Measurements from ENCODE around the gene TNFRSF25. TPM values are rescaled to one million over a fixed set of nuclear protein-coding genes. Genes with fewer than 3 reads are reported as not detected.
A peak's percentile ranks its signal among the peaks of the same experiment; 100 is the strongest.

Gene TNFRSF25
- total RNA-seq, 1 experiment from 2014 or later = 19.5 TPM

DNA sequence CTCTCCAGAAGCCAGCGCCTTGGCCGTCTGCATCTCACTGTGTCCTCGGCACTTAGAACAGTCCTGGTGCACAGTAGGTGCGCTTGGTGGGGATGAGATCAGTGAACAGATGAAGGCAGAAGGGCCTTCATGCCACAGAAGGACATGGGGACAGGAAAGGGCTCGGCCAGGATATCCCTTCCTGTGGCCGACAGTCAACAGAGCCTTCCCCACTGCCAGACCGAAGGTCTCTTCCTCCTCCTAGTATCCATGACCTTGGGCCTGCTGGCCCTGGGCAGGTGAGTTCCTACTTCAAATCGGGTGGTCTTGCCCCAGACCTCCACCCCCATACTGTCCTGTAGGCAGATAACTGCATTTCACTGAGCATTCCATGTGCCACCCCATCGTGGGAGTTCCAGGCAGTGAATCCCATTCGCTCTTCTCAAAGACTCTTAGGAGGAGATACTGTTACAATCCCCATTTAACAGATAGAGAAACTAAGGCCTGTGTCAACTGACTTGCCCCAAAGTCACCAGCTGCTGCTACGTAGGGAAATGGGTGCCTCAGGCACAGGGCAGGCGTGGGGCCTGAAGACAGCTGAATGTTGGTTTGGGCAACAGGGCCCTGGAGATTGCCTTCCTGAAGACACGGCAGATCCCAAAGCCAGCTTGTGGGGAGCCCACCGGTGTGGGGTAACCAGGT is 22.0 kb upstream of the TNFRSF25 start:
- Mint-ChIP-seq H3K27ac (no peak overlapping the region), H3K4me3 (no peak overlapping the region), H3K27me3 (ENCODE audit: low read depth) (peaks cover 10% of the 10 kb centered on the region; the same call in 1 of the 2 replicates), H3K9me3 (no peaks in the 10 kb centered on the region), H3K36me3 (no peaks in the 10 kb centered on the region), H3K4me1 (peaks cover 33% of the 10 kb centered on the region)
- TF ChIP-seq NR1H2 (CRISPR knock-in tag; IDR thresholded peaks at IDR 0.05) (no peak), GRHL2 (CRISPR knock-in tag; IDR thresholded peaks at IDR 0.05; ENCODE audit: insufficient replicate concordance, severe bottlenecking) (no peak), NR2C2 (CRISPR knock-in tag; IDR thresholded peaks at IDR 0.05) (no peak), SMAD4 (CRISPR knock-in tag; IDR thresholded peaks at IDR 0.05) (no peak)
- ChIA-PET POLR2A (no interaction called here), CTCF (interaction anchor here (0.9 to 10.3 kb wide), 10 partner anchors 8 to 159 kb away, joined by 3 to 179 read pairs (median 8); partner anchors contain the start of gene TNFRSF25)
- no peak for ATAC-seq
- no peak for DNase-seq (ENCODE audit: low spot score)

DNA sequence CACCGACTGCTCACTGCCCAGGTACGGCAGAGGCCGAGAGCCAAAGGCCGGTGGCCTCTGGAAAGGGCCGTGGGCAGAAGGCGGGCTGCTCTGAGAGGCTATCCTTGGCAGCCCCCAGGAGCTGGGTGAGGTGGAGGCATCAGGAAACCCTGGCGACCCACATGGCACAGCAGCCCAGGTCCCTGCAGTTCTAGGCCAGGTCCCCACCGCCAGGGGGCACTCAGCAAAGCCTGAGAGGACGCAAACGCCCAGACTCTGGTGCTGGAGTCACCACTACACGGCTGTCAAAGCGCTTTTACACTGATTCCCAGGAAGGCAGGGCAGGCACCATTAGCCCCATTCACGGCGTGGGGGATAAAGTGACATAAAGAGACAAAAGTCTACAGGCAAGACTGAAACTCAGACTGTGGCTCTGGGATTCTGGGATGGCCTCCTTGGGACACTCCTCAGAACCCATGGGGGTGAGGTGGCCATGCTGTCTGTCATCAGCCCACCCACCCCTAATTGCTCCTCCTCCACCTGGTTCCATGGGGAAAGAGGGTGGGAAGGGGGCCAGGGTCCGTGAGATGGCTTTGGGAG is 20.5 kb upstream of the TNFRSF25 start:
- POLR2A ChIA-PET = interaction anchor here (0.8 to 1.7 kb wide), 2 partner anchors 12 to 15 kb away, joined by 3 to 10 read pairs; no protein-coding TSS in a partner anchor
- no peak overlapping the region for H3K27ac Mint-ChIP-seq
- TF ChIP-seq, protein P1, sequence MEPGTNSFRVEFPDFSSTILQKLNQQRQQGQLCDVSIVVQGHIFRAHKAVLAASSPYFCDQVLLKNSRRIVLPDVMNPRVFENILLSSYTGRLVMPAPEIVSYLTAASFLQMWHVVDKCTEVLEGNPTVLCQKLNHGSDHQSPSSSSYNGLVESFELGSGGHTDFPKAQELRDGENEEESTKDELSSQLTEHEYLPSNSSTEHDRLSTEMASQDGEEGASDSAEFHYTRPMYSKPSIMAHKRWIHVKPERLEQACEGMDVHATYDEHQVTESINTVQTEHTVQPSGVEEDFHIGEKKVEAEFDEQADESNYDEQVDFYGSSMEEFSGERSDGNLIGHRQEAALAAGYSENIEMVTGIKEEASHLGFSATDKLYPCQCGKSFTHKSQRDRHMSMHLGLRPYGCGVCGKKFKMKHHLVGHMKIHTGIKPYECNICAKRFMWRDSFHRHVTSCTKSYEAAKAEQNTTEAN (CRISPR knock-in tag; IDR thresholded peaks at IDR 0.05) = no peak
- TF ChIP-seq, protein P2, sequence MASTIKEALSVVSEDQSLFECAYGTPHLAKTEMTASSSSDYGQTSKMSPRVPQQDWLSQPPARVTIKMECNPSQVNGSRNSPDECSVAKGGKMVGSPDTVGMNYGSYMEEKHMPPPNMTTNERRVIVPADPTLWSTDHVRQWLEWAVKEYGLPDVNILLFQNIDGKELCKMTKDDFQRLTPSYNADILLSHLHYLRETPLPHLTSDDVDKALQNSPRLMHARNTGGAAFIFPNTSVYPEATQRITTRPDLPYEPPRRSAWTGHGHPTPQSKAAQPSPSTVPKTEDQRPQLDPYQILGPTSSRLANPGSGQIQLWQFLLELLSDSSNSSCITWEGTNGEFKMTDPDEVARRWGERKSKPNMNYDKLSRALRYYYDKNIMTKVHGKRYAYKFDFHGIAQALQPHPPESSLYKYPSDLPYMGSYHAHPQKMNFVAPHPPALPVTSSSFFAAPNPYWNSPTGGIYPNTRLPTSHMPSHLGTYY (CRISPR knock-in tag; IDR thresholded peaks at IDR 0.05) = no peak
- TF ChIP-seq OVOL2 (CRISPR knock-in tag; IDR thresholded peaks at IDR 0.05; ENCODE audit: borderline replicate concordance) = no peak
- no peak for TF ChIP-seq FOXP1 (CRISPR knock-in tag; IDR thresholded peaks at IDR 0.05; ENCODE audit: borderline replicate concordance)
- TF ChIP-seq, protein P3, sequence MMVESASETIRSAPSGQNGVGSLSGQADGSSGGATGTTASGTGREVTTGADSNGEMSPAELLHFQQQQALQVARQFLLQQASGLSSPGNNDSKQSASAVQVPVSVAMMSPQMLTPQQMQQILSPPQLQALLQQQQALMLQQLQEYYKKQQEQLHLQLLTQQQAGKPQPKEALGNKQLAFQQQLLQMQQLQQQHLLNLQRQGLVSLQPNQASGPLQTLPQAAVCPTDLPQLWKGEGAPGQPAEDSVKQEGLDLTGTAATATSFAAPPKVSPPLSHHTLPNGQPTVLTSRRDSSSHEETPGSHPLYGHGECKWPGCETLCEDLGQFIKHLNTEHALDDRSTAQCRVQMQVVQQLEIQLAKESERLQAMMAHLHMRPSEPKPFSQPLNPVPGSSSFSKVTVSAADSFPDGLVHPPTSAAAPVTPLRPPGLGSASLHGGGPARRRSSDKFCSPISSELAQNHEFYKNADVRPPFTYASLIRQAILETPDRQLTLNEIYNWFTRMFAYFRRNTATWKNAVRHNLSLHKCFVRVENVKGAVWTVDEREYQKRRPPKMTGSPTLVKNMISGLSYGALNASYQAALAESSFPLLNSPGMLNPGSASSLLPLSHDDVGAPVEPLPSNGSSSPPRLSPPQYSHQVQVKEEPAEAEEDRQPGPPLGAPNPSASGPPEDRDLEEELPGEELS (CRISPR knock-in tag; IDR thresholded peaks at IDR 0.05) = no peak
- TF ChIP-seq, protein P4, sequence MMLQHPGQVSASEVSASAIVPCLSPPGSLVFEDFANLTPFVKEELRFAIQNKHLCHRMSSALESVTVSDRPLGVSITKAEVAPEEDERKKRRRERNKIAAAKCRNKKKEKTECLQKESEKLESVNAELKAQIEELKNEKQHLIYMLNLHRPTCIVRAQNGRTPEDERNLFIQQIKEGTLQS (CRISPR knock-in tag; conservative IDR thresholded peaks at IDR 0.05) = no peak
- TF ChIP-seq ZNF416 (CRISPR knock-in tag; IDR thresholded peaks at IDR 0.05) = no peak
- TF ChIP-seq ETV6 (CRISPR knock-in tag; IDR thresholded peaks at IDR 0.05) = peak; percentile 82; the same call in 1 of the 2 replicates
- TF ChIP-seq, protein P5, sequence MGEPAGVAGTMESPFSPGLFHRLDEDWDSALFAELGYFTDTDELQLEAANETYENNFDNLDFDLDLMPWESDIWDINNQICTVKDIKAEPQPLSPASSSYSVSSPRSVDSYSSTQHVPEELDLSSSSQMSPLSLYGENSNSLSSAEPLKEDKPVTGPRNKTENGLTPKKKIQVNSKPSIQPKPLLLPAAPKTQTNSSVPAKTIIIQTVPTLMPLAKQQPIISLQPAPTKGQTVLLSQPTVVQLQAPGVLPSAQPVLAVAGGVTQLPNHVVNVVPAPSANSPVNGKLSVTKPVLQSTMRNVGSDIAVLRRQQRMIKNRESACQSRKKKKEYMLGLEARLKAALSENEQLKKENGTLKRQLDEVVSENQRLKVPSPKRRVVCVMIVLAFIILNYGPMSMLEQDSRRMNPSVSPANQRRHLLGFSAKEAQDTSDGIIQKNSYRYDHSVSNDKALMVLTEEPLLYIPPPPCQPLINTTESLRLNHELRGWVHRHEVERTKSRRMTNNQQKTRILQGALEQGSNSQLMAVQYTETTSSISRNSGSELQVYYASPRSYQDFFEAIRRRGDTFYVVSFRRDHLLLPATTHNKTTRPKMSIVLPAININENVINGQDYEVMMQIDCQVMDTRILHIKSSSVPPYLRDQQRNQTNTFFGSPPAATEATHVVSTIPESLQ (CRISPR knock-in tag; IDR thresholded peaks at IDR 0.05) = no peak
- TF ChIP-seq NFATC4 (CRISPR knock-in tag; IDR thresholded peaks at IDR 0.05) = no peak
- TF ChIP-seq CBFB (CRISPR knock-in tag; IDR thresholded peaks at IDR 0.05; ENCODE audit: low read depth) = no peak
- no peak for TF ChIP-seq SMAD4 (CRISPR knock-in tag; IDR thresholded peaks at IDR 0.05)
- TF ChIP-seq, protein P6, sequence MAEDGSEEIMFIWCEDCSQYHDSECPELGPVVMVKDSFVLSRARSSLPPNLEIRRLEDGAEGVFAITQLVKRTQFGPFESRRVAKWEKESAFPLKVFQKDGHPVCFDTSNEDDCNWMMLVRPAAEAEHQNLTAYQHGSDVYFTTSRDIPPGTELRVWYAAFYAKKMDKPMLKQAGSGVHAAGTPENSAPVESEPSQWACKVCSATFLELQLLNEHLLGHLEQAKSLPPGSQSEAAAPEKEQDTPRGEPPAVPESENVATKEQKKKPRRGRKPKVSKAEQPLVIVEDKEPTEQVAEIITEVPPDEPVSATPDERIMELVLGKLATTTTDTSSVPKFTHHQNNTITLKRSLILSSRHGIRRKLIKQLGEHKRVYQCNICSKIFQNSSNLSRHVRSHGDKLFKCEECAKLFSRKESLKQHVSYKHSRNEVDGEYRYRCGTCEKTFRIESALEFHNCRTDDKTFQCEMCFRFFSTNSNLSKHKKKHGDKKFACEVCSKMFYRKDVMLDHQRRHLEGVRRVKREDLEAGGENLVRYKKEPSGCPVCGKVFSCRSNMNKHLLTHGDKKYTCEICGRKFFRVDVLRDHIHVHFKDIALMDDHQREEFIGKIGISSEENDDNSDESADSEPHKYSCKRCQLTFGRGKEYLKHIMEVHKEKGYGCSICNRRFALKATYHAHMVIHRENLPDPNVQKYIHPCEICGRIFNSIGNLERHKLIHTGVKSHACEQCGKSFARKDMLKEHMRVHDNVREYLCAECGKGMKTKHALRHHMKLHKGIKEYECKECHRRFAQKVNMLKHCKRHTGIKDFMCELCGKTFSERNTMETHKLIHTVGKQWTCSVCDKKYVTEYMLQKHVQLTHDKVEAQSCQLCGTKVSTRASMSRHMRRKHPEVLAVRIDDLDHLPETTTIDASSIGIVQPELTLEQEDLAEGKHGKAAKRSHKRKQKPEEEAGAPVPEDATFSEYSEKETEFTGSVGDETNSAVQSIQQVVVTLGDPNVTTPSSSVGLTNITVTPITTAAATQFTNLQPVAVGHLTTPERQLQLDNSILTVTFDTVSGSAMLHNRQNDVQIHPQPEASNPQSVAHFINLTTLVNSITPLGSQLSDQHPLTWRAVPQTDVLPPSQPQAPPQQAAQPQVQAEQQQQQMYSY (CRISPR knock-in tag; IDR thresholded peaks at IDR 0.05) = 0 out of 2 replicates have a peak, but pooled peaks have one; percentile 45
- TF ChIP-seq ZNF232 (CRISPR knock-in tag; IDR thresholded peaks at IDR 0.05) = no peak
- no peak for TF ChIP-seq CREB1 (CRISPR knock-in tag; IDR thresholded peaks at IDR 0.05)
- TF ChIP-seq, protein P7, sequence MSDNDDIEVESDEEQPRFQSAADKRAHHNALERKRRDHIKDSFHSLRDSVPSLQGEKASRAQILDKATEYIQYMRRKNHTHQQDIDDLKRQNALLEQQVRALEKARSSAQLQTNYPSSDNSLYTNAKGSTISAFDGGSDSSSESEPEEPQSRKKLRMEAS (CRISPR knock-in tag; IDR thresholded peaks at IDR 0.05) = peak; percentile 62; the same call in 1 of the 2 replicates
- no peak for TF ChIP-seq NR2C2 (CRISPR knock-in tag; IDR thresholded peaks at IDR 0.05)
- TF ChIP-seq, protein P8, sequence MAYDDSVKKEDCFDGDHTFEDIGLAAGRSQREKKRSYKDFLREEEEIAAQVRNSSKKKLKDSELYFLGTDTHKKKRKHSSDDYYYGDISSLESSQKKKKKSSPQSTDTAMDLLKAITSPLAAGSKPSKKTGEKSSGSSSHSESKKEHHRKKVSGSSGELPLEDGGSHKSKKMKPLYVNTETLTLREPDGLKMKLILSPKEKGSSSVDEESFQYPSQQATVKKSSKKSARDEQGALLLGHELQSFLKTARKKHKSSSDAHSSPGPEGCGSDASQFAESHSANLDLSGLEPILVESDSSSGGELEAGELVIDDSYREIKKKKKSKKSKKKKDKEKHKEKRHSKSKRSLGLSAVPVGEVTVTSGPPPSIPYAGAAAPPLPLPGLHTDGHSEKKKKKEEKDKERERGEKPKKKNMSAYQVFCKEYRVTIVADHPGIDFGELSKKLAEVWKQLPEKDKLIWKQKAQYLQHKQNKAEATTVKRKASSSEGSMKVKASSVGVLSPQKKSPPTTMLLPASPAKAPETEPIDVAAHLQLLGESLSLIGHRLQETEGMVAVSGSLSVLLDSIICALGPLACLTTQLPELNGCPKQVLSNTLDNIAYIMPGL (CRISPR knock-in tag; IDR thresholded peaks at IDR 0.05) = peak; percentile 62; the same call in 1 of the 2 replicates

More for the DNA sequence above, 20.5 kb upstream of the TNFRSF25 start:
- Mint-ChIP-seq H3K36me3 (no peaks in the 10 kb centered on the region), H3K4me1 (peaks cover 27% of the 10 kb centered on the region), H3K9me3 (no peaks in the 10 kb centered on the region), H3K27me3 (ENCODE audit: low read depth) (peaks cover 7% of the 10 kb centered on the region; the same call in 1 of the 2 replicates), H3K4me3 (peak overlapping the region; percentile 71)
- DNase-seq (ENCODE audit: low spot score) = peak; percentile 96
- ATAC-seq = peak; percentile 70
- CTCF ChIA-PET = interaction anchor here (0.6 to 10.3 kb wide), 45 partner anchors 8 to 732 kb away, joined by 3 to 179 read pairs (median 6); partner anchors contain the start of genes HES2, KLHL21, TAS1R1 and THAP3
